Liver (tissue), 2 donors: Measurements from ENCODE around the gene C5orf34.
"Not testable (repeated sequence)": the region's sequence is repeated elsewhere in the genome, so short reads cannot be mapped to it uniquely, and the experiment has no call there.

Source experiments
- RAD21 ChIP-seq, 2 donors: IDR thresholded peaks; 2 replicates each; pipeline ENCODE4 v1.6.1; 2016; ENCODE audit warnings: antibody characterized with exemption in 2 of 2, mild to moderate bottlenecking in 2 of 2
- YY1 ChIP-seq: IDR thresholded peaks from 2 replicates; pipeline ENCODE4 v1.6.1; 2016; ENCODE audit warnings: antibody characterized with exemption, mild to moderate bottlenecking
- donor health status: healthy.

- TF ChIP-seq YY1; RAD21 (IDR thresholded peaks at IDR 0.05): not testable (repeated sequence)
These were observed 34.3 kb upstream of the C5orf34 start for GRCh38 chr5:43549272-43549671.
